Sciatic nerve (tissue), 2 donors: ENCODE results near the gene INPP5J. TPM values are rescaled to one million over a fixed set of nuclear protein-coding genes. Genes with fewer than 3 reads are reported as not detected.
"Not testable (repeated sequence)": the region's sequence is repeated elsewhere in the genome, so short reads cannot be mapped to it uniquely, and the experiment has no call there.

ENCODE experiments used
- ATAC-seq: fragments of 200-7000 bp; cut with Tn5 transposase; one replicate; pipeline ENCODE4 v1.9.1; 2020; ENCODE audit warnings: mild to moderate bottlenecking, moderate library complexity
- DNase-seq: peaks from one replicate; pipeline ENCODE4 v3.0.0-alpha.2; 2020; ENCODE audit warnings: low spot score
- intact Hi-C: fragments of 100-400 bp; cut with DNase I; formaldehyde crosslinking; loops from one replicate; pipeline ENCODE4 v1.14.2; 2022
- total RNA-seq: library from RNA; stranded (reverse); fragmentation: NEBNext Ultra II Directional; extraction: Animal tissue kit (Norgen Biotek cat#: 25700); gene quantifications from one replicate; pipeline ENCODE4 v1.2.1, GENCODE V29; 2021
- donor health status: DM: no; HTN: no; CAD: no.
- donor health status: DM: no; HTN: no; CAD: no.

INPP5J gene
- total RNA-seq, 1 donor from 2014 or later = 1.9 TPM

DNA sequence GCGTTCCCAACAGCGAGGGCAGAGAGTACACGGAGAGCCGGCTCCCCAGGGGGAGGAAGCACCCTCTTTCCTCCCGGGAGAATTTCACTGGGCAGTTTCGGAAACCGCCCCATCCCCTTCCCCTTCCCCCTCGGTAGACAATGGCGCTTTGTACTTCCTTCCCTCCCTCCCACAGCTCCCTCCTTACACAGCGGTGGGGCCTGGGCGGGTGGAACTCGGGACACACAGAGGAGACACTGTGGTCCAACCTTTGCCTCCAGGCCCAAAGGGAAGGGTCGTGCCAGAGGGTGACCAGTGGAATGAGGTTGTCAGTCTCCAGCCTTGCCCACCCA lies 37.3 kb upstream of the INPP5J start:
- DNase-seq (peak; percentile 83), ATAC-seq (peak; percentile 54)
- intact Hi-C loops = loop anchor here (5.0 kb wide), 2 partner anchors 118 to 138 kb away; partner anchors contain the start of genes MORC2 and TUG1

DNA sequence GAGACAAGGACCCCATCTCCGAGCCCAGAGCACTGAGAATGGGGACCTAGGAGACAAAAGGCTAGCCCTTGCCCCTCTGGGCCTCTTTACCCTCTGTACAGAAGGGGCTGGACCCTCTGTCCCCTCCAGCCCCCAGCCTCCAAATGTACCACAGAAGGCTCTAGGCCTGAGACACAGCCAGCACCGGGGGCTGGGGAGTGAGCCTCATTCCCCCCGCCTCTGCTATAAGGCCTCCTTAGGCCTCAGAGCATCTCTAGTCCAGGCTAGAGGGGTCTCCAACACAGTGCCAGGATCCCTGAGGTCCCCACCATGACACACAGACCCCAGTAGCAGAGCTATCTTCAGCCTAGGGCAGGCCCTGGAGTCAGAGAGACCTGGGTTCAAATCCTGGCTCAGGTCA lies 36.8 kb upstream of the INPP5J start:
- DNase-seq (no peak), ATAC-seq (no peak)
- intact Hi-C loops = loop anchor here (5.0 kb wide), 2 partner anchors 119 to 139 kb away; partner anchors contain the start of genes MORC2 and TUG1

DNA sequence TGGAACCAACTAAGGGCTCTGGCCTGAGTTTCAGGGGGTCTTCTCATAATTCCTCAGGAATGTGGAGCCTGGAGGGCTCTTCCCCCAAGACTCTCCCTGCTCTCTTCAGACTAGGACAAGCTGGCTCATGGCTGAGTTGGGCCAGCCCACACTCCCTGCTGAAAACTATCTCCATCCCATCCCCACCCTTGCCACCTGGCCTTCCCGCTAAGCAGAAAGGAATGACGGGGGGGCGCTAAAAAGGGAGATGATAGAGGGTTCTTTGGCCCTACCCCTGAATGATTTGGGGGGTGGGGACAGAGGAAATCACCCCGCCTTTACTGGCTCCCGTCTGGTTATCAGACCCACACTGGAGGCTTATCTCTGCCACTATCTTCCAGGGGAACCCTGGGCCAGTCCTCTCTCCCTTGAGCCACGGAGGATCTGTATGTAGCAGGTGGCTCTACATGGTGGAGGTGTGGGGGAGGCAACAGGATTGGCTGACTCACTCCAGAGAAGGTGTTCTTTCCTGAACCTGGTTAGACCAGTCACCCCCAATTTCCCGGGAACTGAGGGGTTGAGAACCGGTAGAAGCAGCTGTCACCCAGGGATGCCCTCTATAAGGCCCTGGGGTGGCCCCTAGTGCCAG lies 35.9 kb upstream of the INPP5J start:
- DNase-seq (peak; percentile 51), ATAC-seq (no peak)
- intact Hi-C loops = loop anchor here (5.0 kb wide), 2 partner anchors 120 to 140 kb away; partner anchors contain the start of genes MORC2 and TUG1

DNA sequence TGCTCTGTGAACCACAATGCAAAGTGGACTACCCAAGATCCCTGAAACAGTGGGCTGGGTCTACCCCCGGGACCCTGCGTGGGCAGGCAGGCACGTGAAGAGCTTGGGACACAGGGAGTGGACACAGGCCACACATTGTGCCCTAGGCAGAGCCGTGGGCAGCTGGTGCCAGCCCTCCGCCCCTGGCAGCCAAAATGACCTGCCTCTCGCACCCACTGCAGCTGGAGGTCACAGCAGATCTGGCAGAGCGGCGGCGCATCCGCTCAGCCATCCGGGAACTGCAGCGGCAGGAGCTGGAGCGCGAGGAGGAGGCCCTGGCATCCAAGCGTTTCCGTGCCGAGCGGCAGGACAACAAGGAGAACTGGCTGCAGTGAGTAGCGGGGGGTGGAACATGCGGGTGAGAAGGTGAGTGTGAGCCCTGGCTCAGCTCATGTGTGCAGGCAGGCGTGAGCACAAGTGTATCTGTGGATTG lies 35.0 kb upstream of the INPP5J start:
- peak; percentile 83 for DNase-seq
- peak; percentile 13 for ATAC-seq
- intact Hi-C loops = loop anchor here (5.0 kb wide), 2 partner anchors 120 to 140 kb away; partner anchors contain the start of genes MORC2 and TUG1

DNA sequence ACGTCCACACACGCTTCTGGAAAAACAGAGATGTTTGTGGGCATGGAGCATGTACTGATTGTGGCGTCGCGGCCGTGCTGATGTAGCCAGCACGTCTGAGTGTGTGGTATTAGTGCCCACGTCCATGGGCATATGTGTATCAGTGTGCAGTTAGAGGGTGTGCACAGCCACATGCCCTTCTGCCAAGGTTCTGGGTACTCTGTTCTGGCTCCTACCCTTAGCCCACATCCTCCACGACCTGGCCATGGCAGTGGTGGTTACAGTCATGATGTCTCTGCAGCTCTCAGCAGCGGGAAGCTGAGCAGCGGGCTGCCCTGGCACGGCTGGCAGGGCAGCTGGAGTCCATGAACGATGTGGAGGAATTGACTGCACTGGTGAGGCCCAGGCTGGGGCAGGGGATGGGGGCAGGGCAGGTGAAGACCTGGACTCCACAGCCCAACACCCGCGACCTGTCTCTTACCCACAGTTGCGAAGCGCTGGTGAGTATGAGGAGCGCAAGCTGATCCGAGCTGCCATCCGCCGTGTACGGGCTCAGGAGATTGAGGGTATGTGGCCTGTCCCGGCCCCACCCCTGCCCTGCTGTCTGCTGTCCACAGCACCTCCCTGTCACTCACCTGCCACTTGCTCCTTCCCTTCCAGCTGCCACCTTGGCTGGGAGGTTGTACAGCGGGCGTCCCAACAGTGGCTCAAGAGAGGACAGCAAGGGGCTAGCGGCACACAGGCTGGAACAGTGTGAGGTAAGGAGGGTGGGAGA lies 34.4 kb upstream of the INPP5J start:
- no peak for ATAC-seq
- peak; percentile 57 for DNase-seq
- intact Hi-C loops = loop anchor here (5.0 kb wide), 2 partner anchors 121 to 141 kb away; partner anchors contain the start of genes MORC2 and TUG1

DNA sequence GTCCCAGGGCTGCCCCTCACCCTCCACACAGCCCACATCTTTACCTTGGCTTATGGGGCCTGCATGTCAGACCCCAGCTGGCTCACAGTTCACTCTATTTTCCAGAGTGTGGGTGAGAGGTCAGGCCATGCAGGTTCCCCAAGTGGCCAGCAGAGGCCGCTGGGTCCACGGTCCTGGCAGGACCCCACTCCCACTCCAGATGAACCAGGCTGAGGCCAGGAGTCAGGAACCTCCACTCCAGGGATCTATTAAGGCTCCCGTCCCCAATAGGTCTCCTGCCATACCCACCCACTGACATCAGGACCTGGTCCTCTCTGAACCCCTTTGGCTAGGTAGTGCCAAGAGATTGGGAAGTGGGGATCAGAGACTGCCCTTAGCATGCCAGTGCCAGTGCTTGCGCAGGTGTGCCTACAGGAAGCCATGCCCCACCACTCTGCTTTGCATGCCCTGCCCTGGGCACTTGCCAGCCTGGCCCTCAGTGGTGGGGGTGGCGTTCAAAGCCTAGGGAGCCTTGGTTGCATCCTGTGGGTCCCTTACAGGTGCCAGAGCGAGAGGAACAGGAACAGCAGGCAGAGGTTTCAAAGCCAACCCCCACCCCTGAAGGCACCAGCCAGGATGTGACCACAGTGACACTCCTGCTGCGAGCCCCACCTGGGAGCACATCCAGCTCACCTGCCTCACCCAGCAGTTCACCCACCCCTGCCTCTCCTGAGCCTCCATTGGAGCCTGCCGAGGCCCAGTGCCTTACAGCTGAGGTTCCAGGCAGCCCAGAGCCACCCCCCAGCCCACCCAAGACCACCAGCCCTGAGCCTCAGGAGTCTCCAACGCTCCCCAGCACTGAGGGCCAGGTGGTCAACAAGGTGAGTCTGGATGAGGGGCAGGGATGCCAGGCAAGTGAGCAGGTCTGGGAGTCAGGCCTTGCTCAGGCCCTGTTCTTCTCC lies 33.3 kb upstream of the INPP5J start:
- DNase-seq (peak; percentile 71), ATAC-seq (peak; percentile 35)
- intact Hi-C loops = loop anchor here (5.0 kb wide), 2 partner anchors 122 to 142 kb away; partner anchors contain the start of genes MORC2 and TUG1

DNA sequence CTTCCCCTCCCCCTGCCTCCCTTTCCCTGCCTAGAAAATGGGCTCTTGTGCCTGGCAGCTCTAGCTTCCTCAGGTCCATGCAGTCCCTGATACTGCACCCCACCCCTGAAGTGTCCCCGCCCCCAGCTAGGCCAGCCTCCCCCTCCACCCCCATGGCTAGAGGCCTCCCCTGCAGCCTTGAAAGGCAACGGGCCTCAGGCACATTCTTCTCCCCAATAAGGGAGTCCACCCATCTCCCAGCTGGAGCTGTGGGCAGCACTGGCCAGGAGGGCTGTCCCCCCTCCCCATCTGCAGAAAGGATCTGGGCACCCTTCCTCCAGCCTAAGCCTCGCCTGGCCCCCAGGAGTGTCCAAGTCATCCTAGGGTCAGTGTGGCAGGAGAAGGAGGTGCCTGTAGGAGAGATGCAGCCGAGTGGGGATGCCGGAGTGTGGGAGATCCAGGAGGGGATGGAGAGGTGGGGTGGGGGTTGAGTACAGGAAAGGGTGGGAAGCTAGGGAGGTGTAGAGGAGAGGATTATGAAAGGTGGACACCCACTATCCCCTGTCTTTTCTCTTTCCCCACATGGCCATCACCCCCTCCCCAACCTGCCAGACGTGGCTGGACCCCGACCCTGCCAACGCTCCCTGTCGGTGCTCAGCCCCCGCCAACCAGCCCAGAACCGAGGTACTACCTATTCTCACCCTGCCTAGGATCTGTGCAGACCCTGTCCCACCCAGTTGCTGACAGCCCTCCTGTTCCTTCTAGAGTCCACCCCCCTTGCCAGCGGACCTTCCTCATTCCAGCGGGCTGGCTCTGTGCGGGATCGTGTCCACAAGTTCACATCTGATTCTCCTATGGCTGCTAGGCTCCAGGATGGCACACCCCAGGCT lies 32.3 kb upstream of the INPP5J start:
- peak; percentile 57 for DNase-seq
- no peak for ATAC-seq
- intact Hi-C loops = no loop called here

DNA sequence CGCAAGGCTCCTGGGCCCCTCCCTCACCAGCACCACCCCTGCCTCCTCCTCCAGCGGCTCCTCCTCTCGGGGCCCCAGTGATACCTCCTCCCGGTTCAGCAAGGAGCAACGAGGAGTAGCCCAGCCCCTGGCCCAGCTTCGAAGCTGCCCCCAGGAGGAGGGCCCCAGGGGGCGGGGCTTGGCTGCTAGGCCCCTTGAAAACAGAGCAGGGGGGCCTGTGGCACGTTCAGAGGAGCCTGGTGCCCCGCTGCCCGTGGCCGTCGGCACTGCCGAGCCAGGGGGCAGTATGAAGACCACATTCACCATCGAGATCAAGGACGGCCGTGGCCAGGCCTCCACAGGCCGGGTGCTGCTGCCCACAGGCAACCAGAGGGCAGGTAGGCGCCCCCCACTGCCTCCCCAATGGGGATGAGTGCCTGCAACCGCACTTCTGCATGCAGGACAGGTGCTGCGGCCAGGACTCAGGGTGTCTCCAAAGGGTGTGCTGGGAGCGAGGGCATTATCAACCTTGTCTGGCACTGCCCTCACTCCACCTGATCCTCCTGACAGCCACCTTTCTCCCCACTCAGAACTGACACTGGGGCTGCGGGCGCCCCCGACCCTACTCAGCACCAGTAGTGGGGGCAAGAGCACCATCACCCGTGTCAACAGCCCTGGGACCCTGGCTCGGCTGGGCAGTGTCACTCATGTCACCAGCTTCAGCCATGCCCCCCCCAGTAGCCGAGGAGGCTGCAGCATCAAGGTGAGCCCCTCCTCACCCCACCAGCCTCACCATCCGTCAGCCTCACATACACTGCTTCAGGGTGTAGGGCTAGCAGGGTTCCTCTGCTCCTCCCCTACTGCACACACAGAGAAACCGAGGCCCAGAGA lies 31.4 kb upstream of the INPP5J start:
- DNase-seq = no peak
- ATAC-seq = no peak
- intact Hi-C loops = no loop called here

DNA sequence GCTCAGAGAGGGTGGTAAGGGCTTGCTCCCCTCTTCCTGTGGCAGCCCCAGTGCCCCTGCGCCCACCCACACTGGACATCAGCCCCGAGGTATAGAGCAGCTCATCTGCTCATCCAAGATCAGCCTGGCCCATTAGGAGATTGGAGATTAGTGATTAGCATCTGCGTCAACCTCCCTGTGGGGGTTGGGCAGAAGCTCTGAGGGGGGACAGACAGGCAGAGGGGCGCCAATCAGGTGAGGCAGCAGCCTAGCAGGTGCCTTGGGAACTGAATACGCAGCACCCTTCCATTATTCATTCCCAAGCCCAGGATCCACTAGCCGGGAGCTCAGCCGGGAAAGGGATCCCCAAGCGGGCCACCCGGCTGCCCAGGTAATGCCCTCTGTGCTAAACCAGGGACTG lies 30.6 kb upstream of the INPP5J start:
- intact Hi-C loops = no loop called here
- DNase-seq = no peak
- ATAC-seq = no peak

DNA sequence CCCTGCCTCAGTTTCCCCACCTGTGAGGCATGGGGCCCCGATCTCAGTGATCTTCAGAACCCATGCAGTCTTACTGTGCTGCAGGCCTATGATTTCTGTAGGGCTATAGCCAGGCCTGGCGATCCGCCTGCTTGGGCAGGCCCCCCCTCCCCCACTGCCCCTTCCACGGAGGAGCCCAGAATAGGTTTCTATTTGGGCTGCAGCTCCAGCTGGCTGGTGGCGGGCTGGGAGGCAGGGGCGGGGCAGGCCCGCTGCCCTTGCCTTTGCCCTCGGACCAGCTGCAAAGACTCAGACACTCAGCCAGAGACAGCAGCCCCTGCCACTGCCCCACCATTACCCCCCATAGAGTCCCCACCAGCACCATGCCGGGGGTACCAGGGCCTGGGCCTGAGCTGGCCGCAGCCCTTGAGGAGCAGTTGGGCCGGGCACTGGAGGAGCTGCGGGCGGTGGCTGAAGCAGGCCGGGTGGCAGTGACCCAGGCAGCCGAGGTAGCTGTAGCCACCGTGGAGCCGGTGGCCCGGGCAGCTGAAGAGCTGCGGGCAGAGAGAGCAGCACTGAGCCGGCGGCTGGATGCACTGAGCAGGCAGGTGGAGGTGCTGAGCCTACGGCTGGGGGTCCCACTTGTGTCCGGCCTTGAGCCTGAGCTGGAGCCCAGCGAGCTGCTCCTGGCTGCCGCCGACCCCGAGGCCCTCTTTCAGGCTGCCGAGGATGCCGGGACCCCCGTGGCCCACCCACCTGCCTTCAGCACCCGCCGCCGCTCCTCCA lies 29.5 kb upstream of the INPP5J start:
- intact Hi-C loops = no loop called here
- peak; percentile 64 for DNase-seq

DNA sequence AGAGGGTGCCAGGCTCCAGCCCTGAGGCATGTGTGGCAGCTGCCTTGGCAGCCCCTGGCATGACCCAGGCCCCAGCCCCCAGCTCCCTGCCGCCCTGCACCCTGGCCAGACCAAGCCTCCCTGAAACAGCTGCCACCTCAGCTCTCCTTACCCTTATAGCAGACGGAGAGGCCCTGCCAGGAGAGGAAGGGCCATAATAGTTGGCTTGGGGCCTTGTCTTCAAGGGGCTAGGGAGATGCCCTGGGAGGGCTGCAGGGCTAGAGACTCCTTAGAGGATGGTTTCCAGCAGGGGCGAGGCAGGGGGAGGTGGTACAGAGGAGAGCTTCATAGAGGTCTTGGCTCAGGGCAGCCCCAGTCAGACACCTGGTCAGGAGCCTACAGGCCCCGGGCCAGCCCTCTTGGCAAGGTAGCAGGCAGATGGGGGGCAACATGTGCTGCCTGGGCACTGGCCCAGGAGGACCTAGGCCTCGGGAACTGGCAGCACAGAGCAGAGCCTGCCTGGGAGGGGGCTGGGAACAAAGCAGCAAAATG lies 28.7 kb upstream of the INPP5J start:
- no peak for ATAC-seq
- intact Hi-C loops = no loop called here
- DNase-seq = peak; percentile 58

More for the DNA sequence above, 29.5 kb upstream of the INPP5J start:
- no peak for ATAC-seq

DNA sequence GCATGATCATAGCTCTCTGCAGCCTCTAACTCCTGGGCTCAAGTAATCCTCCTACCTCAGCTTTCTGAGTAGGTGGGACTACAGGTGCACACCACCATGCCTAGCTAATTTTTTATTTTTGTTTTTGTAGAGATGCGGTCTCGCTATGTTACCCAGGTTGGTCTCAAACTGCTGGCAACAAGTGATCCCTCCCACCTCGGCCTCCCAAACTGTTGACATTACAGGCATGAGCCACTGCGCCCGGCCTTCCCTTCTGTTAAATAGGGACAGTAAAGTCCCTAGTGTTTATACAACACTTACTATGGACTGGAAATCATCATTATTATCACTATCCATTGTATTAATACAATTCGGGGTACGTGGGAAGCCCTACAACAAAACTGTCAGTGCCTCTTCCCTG lies 28.0 kb upstream of the INPP5J start:
- DNase-seq (no peak), ATAC-seq (no peak)
- intact Hi-C loops = no loop called here

DNA sequence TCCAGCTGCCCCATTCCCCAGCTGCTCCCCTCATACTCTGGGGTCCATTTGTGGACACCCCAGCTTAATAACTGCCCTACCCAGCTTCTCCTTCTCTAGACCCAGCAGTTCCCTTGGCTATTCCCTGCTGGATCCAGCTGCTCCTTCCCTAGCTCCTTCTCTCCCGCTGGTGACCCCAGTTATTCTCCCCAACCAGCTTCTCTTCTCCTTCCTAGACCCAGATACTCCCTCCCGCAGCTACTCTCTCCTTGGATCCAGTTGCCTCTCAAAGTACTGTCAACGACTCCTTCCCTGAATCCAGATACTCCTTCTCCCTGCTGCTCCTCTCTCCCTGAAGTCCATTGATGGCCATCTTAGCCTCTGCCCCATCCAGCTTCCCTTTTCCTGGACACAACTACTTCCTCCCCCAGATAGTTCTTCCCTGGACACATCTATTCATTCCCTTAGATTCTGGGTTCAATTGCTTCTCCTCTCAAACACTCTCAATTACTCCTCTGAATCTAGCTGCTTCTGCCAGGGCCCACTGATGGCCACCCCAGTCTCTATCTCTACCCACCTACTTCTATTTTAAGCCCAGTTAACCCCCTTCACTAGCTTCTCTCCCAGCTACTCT lies 27.0 kb upstream of the INPP5J start:
- ATAC-seq = no peak
- intact Hi-C loops = no loop called here
- DNase-seq = no peak

DNA sequence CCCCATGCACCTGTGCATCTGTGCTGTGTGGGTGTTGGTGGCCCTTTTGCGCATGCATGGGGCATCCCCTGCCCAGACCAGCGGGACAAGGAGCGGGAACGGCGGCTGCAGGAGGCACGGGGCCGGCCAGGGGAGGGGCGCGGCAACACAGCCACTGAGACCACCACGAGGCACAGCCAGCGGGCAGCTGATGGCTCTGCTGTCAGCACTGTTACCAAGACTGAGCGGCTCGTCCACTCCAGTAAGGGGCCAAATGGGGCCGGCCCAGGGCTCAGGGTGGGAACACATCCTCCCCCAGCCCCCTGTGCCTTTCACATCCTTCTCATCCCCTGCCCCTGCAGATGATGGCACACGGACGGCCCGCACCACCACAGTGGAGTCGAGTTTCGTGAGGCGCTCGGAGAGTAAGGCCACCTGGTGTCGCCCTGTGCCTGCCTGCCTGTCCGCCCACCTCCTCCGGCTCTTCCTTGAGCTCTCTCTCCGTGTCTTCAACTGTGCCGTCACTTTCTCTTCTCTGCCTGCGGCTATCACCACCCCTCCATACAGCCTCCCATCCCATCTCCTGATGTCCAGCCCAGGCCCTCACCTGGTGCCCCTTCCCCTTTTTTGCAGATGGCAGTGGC lies 26.0 kb upstream of the INPP5J start:
- intact Hi-C loops = no loop called here
- no peak for DNase-seq
- ATAC-seq = no peak

DNA sequence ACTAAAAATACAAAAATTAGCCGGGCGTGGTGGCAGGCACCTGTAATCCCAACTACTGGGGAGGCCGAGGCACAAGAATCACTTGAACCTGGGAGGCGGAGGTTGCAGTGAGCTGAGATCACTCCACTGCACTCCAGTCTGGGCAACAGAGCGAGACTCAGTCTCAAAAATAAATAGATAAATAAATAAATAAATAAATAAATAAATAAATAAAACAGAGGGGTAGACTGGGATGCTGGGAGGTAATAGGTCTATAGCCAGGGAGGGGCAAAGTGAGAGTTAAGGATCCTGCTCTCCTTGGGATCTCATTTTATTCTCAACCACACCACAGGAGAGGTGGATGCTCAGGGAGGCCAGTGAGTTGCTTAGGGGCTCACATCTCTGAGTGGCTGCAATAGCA lies 25.2 kb upstream of the INPP5J start:
- DNase-seq, intact Hi-C loops, ATAC-seq: not testable (repeated sequence)
